GM18868 (cell line): ENCODE results near the gene SAMD8.
"Not testable (repeated sequence)": the region's sequence is repeated elsewhere in the genome, so short reads cannot be mapped to it uniquely, and the experiment has no call there.

Source experiments
- ATAC-seq: cut with Tn5 transposase; IDR thresholded peaks from one replicate; pipeline ENCODE4 v1.9.1; 2021; ENCODE audit warnings: mild to moderate bottlenecking, moderate library complexity; ENCODE audit not compliant: unreplicated experiment

SAMD8 gene

GRCh38 chr10:75191821-75192568 is 80.5 kb downstream of the SAMD8 start:
- no peak for ATAC-seq

GRCh38 chr10:75194625-75195024 is 83.2 kb downstream of the SAMD8 start:
- ATAC-seq: not testable (repeated sequence)

GRCh38 chr10:75195035-75195763 is 83.7 kb downstream of the SAMD8 start:
- ATAC-seq: no peak

- no peak for ATAC-seq
These were observed 85.6 kb downstream of the SAMD8 start for GRCh38 chr10:75197066-75197465.

- no peak for ATAC-seq
These were observed 86.5 kb downstream of the SAMD8 start for GRCh38 chr10:75197906-75198305.

GRCh38 chr10:75199949-75200348 is 88.5 kb downstream of the SAMD8 start:
- ATAC-seq: not testable (repeated sequence)

GRCh38 chr10:75201793-75202307 is 90.4 kb downstream of the SAMD8 start:
- ATAC-seq: no peak

GRCh38 chr10:75202321-75203045 is 91.0 kb downstream of the SAMD8 start:
- no peak for ATAC-seq

GRCh38 chr10:75203046-75203620 is 91.7 kb downstream of the SAMD8 start:
- ATAC-seq: not testable (repeated sequence)

- no peak for ATAC-seq
These were observed 92.3 kb downstream of the SAMD8 start for GRCh38 chr10:75203724-75204123.

- ATAC-seq: no peak
These were observed 94.5 kb downstream of the SAMD8 start for GRCh38 chr10:75205908-75206307.

- ATAC-seq: not testable (repeated sequence)
These were observed 95.2 kb downstream of the SAMD8 start for GRCh38 chr10:75206638-75207037.

- no peak for ATAC-seq
These were observed 95.8 kb downstream of the SAMD8 start for GRCh38 chr10:75207079-75207856.

- ATAC-seq: no peak
These were observed 96.3 kb downstream of the SAMD8 start for GRCh38 chr10:75207857-75208144.

GRCh38 chr10:75208181-75208580 is 96.7 kb downstream of the SAMD8 start:
- no peak for ATAC-seq

GRCh38 chr10:75209086-75209920 is 97.8 kb downstream of the SAMD8 start:
- ATAC-seq: peak; percentile 1

- ATAC-seq: peak; percentile 68
These were observed 98.4 kb downstream of the SAMD8 start for GRCh38 chr10:75209921-75210281.

GRCh38 chr10:75210282-75211006 is 99.0 kb downstream of the SAMD8 start, which contains the start of gene VDAC2:
Gene VDAC2, plus strand, starts transcription at chr10:75210796. Its CDS starts 363 bp downstream, at chr10:75211159.
- peak; percentile 78 for ATAC-seq
